H9 (cell line): Measurements from ENCODE around the gene WDR87. TPM values are rescaled to one million over a fixed set of nuclear protein-coding genes. Genes with fewer than 3 reads are reported as not detected.

Experiments used
- DNase-seq: peaks from one replicate; pipeline ENCODE4 v3.0.0-alpha.2; 2017
- H2AFZ ChIP-seq: one replicate; pipeline ENCODE4 v1.6.1; 2013; ENCODE audit warnings: mild to moderate bottlenecking, low read length, control low read depth, moderate library complexity
- H2AK5ac ChIP-seq: 2 replicates; pipeline ENCODE4 v1.6.1; 2013; ENCODE audit warnings: low read length, control low read depth, mixed read lengths; ENCODE audit not compliant: insufficient read length
- H2BK120ac ChIP-seq: one replicate; pipeline ENCODE4 v1.6.1; 2013; ENCODE audit warnings: low read depth, mild to moderate bottlenecking, low read length, control low read depth, inconsistent platforms; ENCODE audit not compliant: poor library complexity, severe bottlenecking
- H2BK12ac ChIP-seq: 2 replicates; pipeline ENCODE4 v1.6.1; 2013; ENCODE audit warnings: low read length, control low read depth, mixed read lengths, low read depth; ENCODE audit not compliant: insufficient read length
- H2BK15ac ChIP-seq: 2 replicates; pipeline ENCODE4 v1.6.1; 2013; ENCODE audit warnings: low read depth, low read length, control low read depth
- H2BK20ac ChIP-seq: one replicate; pipeline ENCODE4 v1.6.1; 2013; ENCODE audit warnings: low read depth, mild to moderate bottlenecking, low read length, control low read depth, inconsistent platforms; ENCODE audit not compliant: poor library complexity, severe bottlenecking
- H2BK5ac ChIP-seq: 2 replicates; pipeline ENCODE4 v1.6.1; 2013; ENCODE audit warnings: low read length, control low read depth, mixed read lengths; ENCODE audit not compliant: insufficient read length
- H3K14ac ChIP-seq: 2 replicates; pipeline ENCODE4 v1.6.1; 2013; ENCODE audit warnings: low read length, control low read depth; ENCODE audit not compliant: insufficient read depth
- H3K18ac ChIP-seq: 2 replicates; pipeline ENCODE4 v1.6.1; 2013; ENCODE audit warnings: low read depth, mild to moderate bottlenecking, mixed read lengths, low read length, control low read depth; ENCODE audit not compliant: insufficient read length
- H3K23ac ChIP-seq: 2 replicates; pipeline ENCODE4 v1.6.1; 2013; ENCODE audit warnings: low read length, control low read depth, mixed read lengths, low read depth; ENCODE audit not compliant: insufficient read length
- H3K23me2 ChIP-seq: 2 replicates; pipeline ENCODE4 v1.6.1; 2013; ENCODE audit warnings: low read depth, mild to moderate bottlenecking, mixed read lengths, low read length, control low read depth; ENCODE audit not compliant: insufficient read length, poor library complexity, severe bottlenecking
- H3K27ac ChIP-seq: 2 replicates; pipeline ENCODE4 v1.5.1; 2013; ENCODE audit warnings: low read length, control low read depth, mixed read lengths, low read depth; ENCODE audit not compliant: insufficient read length
- H3K27me3 ChIP-seq: 2 replicates; pipeline ENCODE4 v1.6.1; 2013; ENCODE audit warnings: low read length, control low read depth, inconsistent platforms; ENCODE audit not compliant: insufficient read depth
- H3K4ac ChIP-seq: 2 replicates; pipeline ENCODE4 v1.6.1; 2013; ENCODE audit warnings: low read depth, mild to moderate bottlenecking, control low read depth, inconsistent platforms, low read length, moderate library complexity
- H3K4me1 ChIP-seq: 2 replicates; pipeline ENCODE4 v1.6.1; 2013; ENCODE audit warnings: low read length, control low read depth, inconsistent platforms; ENCODE audit not compliant: insufficient read depth
- H3K4me2 ChIP-seq: 2 replicates; pipeline ENCODE4 v1.6.1; 2013; ENCODE audit warnings: low read length, control low read depth, mixed read lengths; ENCODE audit not compliant: insufficient read length, insufficient read depth
- H3K56ac ChIP-seq: 2 replicates; pipeline ENCODE4 v1.6.1; 2013; ENCODE audit warnings: low read depth, mild to moderate bottlenecking, mixed read lengths, low read length, control low read depth; ENCODE audit not compliant: insufficient read length
- H3K79me1 ChIP-seq: 2 replicates; pipeline ENCODE4 v1.6.1; 2013; ENCODE audit warnings: low read depth, mild to moderate bottlenecking, moderate library complexity, low read length, control low read depth, inconsistent platforms; ENCODE audit not compliant: insufficient read depth, poor library complexity, severe bottlenecking
- H3K79me2 ChIP-seq: 2 replicates; pipeline ENCODE4 v1.6.1; 2013; ENCODE audit warnings: low read length, control low read depth, inconsistent platforms; ENCODE audit not compliant: insufficient read depth
- H3K9ac ChIP-seq: 2 replicates; pipeline ENCODE4 v1.6.1; 2013; ENCODE audit warnings: low read length, control low read depth, mixed read lengths; ENCODE audit not compliant: insufficient read length; ENCODE audit errors: extremely low read depth
- H3K9me3 ChIP-seq: one replicate; pipeline ENCODE4 v1.6.1; 2013; ENCODE audit warnings: low read depth, low read length, inconsistent platforms; ENCODE audit not compliant: control insufficient read depth
- H3T11ph ChIP-seq: one replicate; pipeline ENCODE4 v1.6.1; 2013; ENCODE audit warnings: mild to moderate bottlenecking, low read length, control low read depth, inconsistent platforms
- H4K20me1 ChIP-seq: one replicate; pipeline ENCODE4 v1.6.1; 2013; ENCODE audit not compliant: control insufficient read depth, insufficient read length, insufficient read depth
- H4K5ac ChIP-seq: 2 replicates; pipeline ENCODE4 v1.6.1; 2013; ENCODE audit warnings: low read depth, mild to moderate bottlenecking, mixed read lengths, low read length, control low read depth; ENCODE audit not compliant: insufficient read length
- H4K8ac ChIP-seq: replicated peaks from 2 replicates; pipeline ENCODE4 v1.6.1; 2013; ENCODE audit warnings: low read length, control low read depth, mixed read lengths, low read depth; ENCODE audit not compliant: insufficient read length
- H4K91ac ChIP-seq: 2 replicates; pipeline ENCODE4 v1.6.1; 2013; ENCODE audit warnings: low read depth, mild to moderate bottlenecking, moderate library complexity, mixed read lengths, low read length, control low read depth; ENCODE audit not compliant: insufficient read length
- H3K27ac Mint-ChIP-seq, 3 experiments: 2 replicates in 2 of 3; 3 replicates in 1 of 3; pipeline ENCODE4 v1.8.0; 2020 to 2021; ENCODE audit warnings: mixed read lengths in 3 of 3, mild to moderate bottlenecking in 1 of 3, moderate library complexity in 1 of 3
- H3K27me3 Mint-ChIP-seq: 2 replicates; pipeline ENCODE4 v1.8.0; 2021; ENCODE audit warnings: low read depth, mild to moderate bottlenecking, moderate library complexity, mixed read lengths
- H3K36me3 Mint-ChIP-seq, 3 experiments: 2 replicates in 2 of 3; 3 replicates in 1 of 3; pipeline ENCODE4 v1.8.0; 2020 to 2021; ENCODE audit warnings: low read depth in 3 of 3, mixed read lengths in 3 of 3; ENCODE audit not compliant: insufficient read depth in 1 of 3
- H3K4me1 Mint-ChIP-seq, 2 experiments: 2 replicates each; pipeline ENCODE4 v1.8.0; 2020; ENCODE audit warnings: mixed read lengths in 2 of 2
- H3K4me3 Mint-ChIP-seq, 2 experiments: 2 replicates in 1 of 2; 3 replicates in 1 of 2; pipeline ENCODE4 v1.8.0; 2020 to 2021; ENCODE audit warnings: mild to moderate bottlenecking in 2 of 2, mixed read lengths in 2 of 2, moderate library complexity in 1 of 2
- H3K9me3 Mint-ChIP-seq, 2 experiments: 2 replicates in 1 of 2; 3 replicates in 1 of 2; pipeline ENCODE4 v1.8.0; 2020; ENCODE audit warnings: mild to moderate bottlenecking in 2 of 2, mixed read lengths in 2 of 2, moderate library complexity in 1 of 2
- CTCF ChIP-seq: fragments of 200-600 bp; sonication (generic); conservative IDR thresholded peaks from 3 replicates; pipeline ENCODE4 v1.8.0; 2021; ENCODE audit warnings: antibody characterized with exemption, mild to moderate bottlenecking
- WGBS: extraction: QIAGEN DNeasy Blood & Tissue Kit; methylation state at CpG from one replicate; pipeline ENCODE4 v1.1.7; 2013; ENCODE audit warnings: missing lambda C conversion rate, low lambda C conversion rate, mixed read lengths; ENCODE audit not compliant: insufficient read length; ENCODE audit errors: extremely low coverage; 5-methylcytosine and 5-hydroxymethylcytosine counted together
- total RNA-seq: library from RNA; stranded (reverse); gene quantifications from 2 replicates; pipeline ENCODE4 v1.2.1, GENCODE V29; 2021

The WDR87 gene
- total RNA-seq, 1 experiment from 2014 or later: not detected

GRCh38 chr19:37936166-37936565, 29.8 kb upstream of the WDR87 start:
- Histone ChIP-seq H2BK120ac (no peak overlapping the region), H3K18ac (no peak overlapping the region), H3K79me1 (peaks cover 12% of the 10 kb centered on the region), H2BK12ac (no peak overlapping the region), H3K79me2 (peaks cover 6% of the 10 kb centered on the region; the same call in 1 of the 2 replicates), H4K5ac (no peak overlapping the region), H3K56ac (no peak overlapping the region), H2BK15ac (no peak overlapping the region), H2BK5ac (no peak overlapping the region), H3K27me3 (no peaks in the 10 kb centered on the region), H3K23me2 (peaks cover 5% of the 10 kb centered on the region), H3K27ac (no peak overlapping the region), H2AFZ (no peak overlapping the region), H4K91ac (no peak overlapping the region), H3K23ac (no peak overlapping the region), H3K4ac (no peak overlapping the region), H3K4me1 (peaks cover 5% of the 10 kb centered on the region), H3K4me2 (no peak overlapping the region), H4K20me1 (no peaks in the 10 kb centered on the region), H3T11ph (no peak overlapping the region), H3K9ac (no peak overlapping the region), H2BK20ac (no peak overlapping the region), H3K9me3 (peaks cover 6% of the 10 kb centered on the region), H3K14ac (no peak overlapping the region), H4K8ac (no peak overlapping the region), H2AK5ac (no peak overlapping the region)
- Mint-ChIP-seq H3K9me3 (peaks cover 25 to 26% of the 10 kb centered on the region in 2 experiments), H3K4me1 (peaks cover 25 to 35% of the 10 kb centered on the region in 2 experiments), H3K36me3 (peaks cover 33 to 43% (median 38%) of the 10 kb centered on the region in 3 experiments), H3K27me3 (no peaks in the 10 kb centered on the region), H3K27ac (no peak overlapping the region), H3K4me3 (no peak overlapping the region)
- WGBS: no CpG with 5 or more reads among the region's 2 CpGs
- TF ChIP-seq CTCF: no peak
- no peak for DNase-seq
